GM18520 (cell line): ENCODE measurements around the gene ZCCHC12.
"Not testable (repeated sequence)": the region's sequence is repeated elsewhere in the genome, so short reads cannot be mapped to it uniquely, and the experiment has no call there.

Experiments
- ATAC-seq: cut with Tn5 transposase; IDR thresholded peaks from one replicate; pipeline ENCODE4 v1.9.1; 2021; ENCODE audit not compliant: unreplicated experiment

Gene ZCCHC12

DNA sequence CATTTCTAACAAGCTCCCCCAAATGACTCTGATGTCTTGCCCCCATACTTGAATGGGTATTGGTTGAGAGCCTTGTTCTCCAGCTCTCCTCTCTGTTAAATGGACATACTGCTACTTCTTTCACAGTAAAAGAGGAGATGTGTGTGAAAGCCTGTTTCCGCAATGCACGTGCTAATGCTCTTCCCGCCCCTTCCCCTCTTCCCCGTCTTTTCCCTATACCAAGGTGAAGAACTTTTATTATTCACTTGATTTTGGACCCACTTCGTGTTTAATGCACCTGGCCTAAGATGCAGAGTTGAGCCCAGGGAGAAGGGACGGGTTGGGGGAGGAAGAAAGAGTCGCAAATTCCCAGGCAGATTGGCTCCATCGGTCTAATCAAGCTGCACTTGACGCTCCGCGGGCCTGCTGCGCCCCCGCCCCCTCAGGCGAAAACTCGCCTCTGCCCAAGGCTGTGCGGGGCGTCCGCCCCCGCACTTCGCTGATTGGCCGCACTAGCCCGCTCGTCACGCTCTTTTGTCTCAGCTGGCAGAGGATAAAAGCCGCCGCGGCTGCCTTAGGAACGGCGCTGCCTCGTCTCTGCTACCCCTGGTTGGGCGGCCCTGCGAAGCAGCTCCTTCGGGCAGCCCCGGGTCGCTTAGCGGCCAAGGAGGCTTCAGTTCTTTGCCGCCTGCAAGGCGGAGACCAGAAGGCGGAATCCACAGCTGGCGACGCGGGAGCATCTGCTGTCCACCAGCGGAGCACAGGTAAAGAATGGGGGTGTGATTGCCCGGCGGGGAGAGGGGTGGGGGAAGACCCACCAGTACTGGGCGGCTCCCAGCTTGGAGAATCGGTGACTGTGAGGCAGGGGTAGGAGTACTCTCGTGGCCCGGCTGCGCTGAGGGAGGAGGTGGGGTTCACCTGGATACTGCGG is at the start of gene ZCCHC12:
TSS of gene ZCCHC12 (plus strand) at position 562 of the 910 bp plus-strand sequence. CDS start 1,421 bp downstream, outside the sequence.
- no peak for ATAC-seq

DNA sequence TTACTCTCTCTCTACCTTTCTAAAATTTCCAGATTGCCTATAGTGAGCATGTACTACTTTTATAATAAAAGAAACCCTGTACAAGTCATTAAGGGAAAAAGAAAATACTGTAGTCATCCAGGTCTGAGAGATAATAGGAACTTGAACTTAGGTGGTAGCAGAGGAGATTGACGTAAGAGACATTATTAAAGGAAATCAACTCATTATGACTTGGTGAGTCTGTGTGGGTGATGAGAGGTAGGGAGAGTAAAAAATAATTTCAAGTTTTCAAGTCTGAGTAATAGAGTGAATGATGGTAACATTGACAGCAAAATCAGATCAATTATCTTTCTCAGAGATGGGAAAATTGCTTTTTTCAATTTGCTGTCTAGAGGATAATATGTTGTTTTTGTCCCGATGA is 44.0 kb upstream of the ZCCHC12 start:
- no peak for ATAC-seq

DNA sequence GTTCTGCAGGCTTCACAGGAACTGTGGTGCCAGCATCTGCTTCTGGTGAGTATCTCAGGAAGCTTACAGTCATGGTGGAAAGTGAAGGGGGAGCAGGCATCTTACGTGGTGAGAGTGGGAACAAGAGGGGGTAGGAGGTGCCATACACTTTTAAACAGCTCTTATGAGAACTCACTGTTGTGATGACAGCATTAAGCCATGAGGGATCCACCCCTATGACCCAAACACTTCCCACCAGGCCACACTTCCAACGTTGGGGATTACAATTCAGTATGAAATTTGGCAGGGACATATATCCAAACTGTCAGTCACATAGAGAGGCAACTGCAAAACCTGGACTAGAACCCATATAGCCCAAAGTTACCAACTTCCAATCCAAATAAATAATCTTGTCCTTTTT is 43.1 kb upstream of the ZCCHC12 start:
- ATAC-seq, result no peak

DNA sequence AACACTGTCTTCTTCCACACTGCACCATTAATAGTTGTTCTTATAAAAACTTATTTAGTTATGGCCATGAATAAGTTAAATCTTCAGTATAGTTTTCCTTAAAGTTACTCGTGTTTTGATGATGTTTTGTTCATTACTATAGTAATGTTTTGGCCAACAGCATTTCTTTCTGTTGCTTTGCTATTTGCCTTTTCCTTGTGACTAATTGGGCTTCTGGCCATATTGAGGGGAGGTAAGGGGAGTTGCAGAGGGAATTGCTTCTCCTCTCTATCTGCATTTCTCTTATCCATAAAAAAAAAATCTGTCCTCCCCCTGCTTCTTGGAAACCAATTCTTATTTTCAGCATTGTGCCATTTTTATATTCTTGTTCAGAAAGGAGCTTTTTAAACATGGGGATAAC is 42.7 kb upstream of the ZCCHC12 start:
- no peak for ATAC-seq

DNA sequence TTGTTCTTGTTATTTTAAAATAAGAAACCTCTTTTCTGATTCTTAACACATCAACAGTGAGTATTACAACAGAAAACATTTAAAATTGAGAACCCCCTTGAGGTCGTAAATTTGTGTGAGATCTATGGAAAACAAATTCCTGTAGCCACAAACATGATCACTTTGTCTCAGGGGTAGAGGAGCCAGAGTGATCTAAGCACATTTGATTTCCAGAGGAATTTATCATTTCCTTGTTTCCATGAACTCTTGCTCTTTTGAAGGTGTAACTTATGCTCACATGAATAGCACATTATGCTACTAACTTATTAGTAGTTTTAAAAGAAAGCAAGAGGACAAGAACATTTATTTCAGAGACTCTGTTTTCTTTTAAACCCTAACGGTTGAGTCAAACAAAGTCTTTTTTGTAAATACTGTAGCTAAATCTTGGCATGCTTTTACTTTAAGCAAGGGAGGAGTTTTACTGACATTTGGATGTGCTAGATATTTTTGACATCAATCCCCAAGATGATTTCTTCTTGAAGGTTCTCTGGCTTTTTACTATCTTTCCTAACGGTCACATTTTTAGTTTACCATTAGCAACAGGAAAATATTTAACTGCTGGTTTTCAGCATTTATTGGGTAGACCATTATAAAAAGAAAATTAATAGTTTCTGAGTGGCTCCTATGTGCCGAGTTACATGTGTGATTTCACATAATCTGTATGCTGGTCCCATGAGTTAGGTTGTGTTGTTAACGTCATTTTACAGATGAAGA is 27.9 kb upstream of the ZCCHC12 start:
- ATAC-seq, result no peak

DNA sequence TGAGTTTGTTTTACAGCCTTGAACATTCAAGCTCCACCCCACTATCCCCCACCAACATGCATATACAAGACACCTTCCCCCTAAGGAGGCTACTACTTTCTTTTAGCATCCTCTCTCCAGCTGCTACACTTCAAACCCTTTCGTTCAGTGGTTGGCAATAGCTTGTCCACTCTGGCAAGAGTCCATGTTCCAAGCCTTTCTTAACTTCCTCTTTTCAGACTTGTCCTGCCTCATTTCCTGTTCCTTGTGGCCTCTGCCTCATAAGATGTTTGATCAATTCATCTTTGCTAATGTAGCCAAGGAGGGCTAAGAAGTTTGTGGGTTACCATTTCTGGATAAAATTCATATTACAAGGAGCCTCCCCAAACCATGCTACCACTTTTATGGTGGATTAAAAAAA is 20.8 kb upstream of the ZCCHC12 start:
- no peak for ATAC-seq

DNA sequence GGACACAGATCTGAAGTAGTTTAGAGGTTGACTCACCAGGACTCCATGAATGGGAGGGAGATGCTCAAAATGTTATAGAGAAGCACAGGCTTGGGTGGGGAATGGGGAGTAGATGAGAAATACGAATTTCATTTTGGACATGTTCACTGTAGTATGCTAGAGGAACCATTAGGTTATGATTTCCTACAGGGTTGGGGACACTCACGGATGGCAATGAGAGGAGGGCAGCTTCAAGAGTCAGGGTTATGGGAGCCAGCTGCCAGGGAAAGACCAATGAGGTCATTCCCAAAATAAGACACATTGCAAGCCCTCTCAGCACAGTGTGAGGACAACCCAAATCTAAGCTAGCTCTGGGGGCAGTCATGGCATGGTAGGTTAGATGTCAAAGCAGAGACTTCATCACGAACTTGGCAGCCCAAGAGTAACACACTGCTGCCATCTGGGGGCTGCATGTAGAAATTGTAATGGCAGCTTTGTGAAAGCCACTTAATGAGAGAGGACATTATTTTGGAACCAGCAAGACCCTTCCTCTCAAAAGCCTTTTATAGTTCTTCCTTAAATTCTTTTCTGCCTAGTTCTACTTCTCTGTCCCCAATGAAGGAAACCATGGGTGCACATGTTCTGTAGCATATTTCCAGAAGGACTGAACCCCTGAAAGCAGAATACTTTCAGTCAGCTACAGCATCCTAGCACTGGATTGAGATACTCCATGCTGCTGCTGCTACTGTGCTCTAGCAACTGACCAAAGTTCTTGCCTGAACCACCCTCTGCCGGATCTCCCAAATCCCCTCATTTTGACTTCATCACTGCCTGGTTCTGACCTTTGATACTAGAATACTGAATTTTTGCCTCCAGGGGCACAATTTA is 16.2 kb upstream of the ZCCHC12 start:
- no peak for ATAC-seq

DNA sequence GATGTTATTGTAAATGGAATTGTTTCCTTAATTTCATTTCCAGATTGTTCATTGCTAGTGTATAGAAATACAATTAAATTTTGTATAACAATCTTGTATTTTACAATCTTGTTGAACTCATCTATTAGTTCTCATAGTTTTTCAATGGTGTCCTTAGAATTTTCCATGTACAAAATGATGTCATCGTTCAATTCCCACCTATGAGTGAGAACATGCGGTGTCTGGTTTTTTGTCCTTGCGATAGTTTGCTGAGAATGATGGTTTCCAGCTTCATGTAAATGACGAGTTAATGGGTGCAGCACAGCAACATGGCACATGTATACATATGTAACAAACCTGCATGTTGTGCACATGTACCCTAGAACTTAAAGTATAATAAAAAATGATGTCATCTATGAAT is 6.4 kb upstream of the ZCCHC12 start:
- ATAC-seq, result not testable (repeated sequence)

DNA sequence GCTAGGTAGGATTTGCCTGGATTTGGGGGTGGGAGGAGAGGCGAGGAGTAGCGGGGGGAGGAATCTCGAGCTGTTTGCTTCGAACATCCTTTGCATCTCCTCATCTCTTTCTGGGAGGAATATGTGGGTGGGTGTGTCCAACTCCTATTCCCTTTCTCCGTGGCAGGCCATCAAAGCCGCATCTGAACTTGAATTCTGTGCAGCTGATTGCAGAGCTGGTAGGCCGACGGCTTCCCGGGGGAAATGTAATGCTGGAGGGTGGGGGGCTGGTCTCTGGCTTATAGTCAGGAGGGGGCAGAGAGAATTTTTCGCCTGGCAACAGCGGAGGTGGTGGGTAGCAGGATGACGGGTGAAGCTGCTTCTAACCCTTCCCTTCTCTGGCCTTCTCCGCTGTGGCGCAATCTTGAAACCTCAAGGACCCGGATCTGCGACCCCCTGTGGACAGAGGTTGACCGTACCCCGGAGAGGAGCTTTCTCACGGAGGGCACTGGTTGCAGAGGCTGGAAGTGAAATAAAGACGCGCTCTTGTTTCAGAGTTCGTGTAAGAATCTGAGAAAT is 628 bp downstream of the ZCCHC12 start:
- ATAC-seq, result no peak

DNA sequence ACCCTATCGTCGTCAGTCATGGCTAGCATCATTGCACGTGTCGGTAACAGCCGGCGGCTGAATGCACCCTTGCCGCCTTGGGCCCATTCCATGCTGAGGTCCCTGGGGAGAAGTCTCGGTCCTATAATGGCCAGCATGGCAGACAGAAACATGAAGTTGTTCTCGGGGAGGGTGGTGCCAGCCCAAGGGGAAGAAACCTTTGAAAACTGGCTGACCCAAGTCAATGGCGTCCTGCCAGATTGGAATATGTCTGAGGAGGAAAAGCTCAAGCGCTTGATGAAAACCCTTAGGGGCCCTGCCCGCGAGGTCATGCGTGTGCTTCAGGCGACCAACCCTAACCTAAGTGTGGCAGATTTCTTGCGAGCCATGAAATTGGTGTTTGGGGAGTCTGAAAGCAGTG is 1.6 kb downstream of the ZCCHC12 start:
- no peak for ATAC-seq

DNA sequence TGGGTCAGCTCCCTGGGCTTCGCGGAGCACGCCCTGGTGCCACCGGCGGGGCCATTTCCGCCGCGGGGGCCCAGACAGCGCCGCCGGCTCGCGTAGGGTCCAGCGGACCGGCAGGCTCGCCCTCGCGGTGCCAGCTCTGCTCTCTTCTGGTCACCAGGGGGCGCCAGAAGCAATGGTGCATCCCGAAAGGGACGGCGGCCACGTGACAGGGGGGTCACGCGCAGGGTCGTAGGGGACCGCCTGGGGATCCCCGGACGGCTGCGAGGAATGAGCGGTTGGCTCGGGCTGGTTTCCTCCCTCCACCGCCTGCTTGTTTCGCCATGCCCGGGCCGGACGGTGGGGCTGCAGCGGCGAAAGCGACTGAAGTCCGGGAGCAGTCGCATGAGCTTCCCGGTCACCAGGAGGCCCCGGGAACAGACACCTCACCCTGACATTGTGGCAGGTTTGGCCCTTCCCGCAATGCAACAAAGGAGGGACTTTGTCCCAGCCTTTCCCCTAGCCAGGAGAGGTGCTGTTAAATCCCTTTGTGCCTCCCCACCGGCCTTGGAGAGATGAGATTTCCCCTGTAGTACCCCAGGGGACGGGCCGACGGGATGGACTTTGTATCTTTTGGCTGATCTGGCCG is 15.8 kb downstream of the ZCCHC12 start:
- no peak for ATAC-seq

DNA sequence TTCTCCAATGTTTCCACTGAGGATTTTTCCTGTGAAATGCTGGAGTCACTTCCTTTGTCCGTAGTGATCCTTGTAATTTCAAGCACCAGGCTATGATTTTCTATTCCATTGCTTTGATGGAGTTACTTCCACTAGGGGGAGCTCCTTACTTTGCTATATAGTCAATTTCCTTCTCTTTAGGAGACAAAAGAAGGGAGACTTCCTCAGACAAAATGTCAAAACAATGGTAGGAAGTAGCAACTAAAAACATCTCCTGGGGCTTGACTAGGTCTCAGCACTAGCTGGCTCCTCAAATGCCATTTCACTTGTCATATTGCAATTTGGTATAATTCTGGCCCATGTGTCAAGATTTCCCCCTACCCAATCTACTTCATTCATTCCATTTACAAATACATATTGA is 24.1 kb downstream of the ZCCHC12 start:
- ATAC-seq, result no peak

DNA sequence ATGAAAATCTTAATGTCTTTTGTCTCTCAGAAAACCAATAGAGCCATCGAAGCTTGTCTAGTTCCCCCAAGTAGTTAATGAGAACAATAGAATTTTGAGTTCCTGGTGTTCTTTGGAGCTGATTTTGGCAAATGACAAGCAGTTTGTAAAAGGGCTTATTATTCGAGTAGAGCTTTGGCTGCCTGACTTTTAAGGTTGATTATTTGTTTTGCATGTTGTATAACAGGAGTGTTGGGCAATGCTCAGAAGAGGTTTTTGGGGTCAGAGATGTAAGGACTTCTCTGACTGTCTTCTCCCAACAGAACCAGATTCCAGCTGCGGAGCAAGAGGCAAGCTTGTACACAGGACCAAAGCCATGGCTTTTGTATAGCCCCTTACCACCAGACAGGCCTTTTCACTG is 30.0 kb downstream of the ZCCHC12 start:
- ATAC-seq, result no peak

DNA sequence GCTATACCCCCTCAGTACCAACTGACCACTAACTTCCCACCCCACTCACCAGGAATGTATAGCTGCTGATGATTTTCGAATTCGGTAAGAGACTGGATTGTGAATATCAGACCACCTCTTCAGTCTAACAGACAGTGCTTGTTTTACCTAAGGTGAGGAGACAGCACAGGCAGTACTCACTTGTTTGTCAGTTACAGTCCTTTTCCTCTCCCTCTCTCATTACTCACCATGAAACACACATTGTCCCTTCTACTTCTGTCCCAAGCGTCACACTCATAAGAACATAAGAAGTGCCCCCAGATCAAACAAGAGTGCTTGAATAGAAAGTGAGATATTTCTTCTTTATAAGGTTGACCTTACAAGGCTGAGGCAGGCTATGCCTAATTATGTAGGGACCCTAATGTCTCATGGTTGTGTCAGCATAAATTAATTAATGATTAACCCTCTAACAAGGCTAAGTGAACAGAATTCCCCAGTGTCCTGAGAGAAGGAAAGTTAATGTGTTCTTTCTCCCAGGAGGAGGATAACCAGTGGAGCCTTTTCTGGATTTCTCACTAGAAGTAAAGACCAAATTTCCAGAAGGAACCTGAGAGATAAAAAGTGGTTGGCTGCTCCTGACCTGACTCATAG is 32.2 kb downstream of the ZCCHC12 start:
- no peak for ATAC-seq

DNA sequence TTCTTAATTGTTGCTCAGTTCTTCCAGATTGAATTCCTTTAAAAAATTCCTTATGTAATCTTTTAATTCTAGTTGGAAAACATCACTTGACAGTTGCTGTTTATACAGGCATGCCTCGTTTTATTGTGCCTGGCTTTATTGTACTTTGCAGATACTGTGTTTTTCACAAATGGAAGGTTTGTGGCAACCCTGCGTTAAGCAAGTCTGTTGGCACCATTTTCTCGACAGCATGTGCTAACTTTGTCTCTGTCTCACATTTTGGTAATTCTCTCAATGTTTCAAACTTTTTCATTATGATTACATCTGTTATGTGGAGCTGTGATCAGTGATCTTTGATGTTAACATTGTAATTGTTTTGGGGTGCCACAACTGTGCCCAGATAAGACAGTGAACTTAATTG is 33.4 kb downstream of the ZCCHC12 start:
- ATAC-seq, result no peak

DNA sequence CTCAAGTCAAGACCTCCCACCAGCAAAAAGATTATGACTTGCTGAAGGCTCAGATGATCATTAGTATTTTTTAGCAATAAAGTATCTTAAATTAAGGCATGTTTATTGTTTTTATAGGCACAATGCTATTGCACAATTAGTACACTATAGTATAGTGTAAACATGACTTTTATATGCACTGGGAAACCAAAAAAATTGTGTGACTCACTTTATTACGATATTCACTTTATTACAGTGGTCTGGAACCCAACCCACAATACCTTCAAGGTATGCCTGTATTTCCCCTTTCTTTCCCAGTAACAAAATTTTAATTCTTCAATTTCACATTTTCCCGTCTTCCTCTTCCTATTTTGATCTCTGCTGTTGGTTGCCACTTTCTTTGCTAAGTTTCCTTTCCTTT is 37.7 kb downstream of the ZCCHC12 start:
- ATAC-seq, result no peak

DNA sequence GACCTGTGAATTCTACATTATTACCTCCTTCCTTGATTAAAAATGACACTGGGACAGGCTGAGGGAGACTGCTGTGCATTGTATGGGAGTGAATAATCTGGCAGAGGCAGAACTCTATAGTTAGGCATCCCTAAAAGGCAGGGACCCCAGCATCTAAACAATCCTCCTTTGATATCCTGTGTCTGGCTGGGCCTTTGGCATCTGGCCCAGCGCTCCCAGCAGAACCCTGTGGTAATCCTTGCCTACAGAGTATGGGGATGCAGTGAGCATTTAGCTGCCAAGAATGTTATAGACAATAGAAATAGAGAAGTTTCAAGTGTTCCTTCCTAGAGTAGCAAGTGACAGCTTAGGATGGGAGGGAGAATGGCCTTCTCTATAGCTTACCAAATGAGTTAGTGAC is 38.5 kb downstream of the ZCCHC12 start:
- ATAC-seq, result no peak

DNA sequence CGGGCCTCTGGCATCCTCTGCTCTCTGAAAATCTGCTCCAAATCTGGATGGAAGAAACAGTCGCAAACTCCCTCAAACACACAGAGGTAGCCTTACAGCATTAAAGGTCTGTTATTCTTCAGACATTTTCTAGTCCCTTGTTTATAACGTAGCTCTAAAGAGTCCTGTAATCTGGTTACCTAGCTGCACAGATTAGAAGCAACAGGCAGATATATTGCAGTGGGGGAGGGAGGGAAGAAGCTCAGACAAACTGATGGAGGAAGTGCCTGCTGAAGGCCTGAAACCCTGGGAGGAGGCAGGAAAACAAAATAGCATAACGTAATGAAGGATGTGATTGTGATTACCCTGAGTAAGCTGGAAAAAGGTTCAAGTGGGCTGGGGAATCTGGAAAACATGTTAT is 39.4 kb downstream of the ZCCHC12 start:
- no peak for ATAC-seq

DNA sequence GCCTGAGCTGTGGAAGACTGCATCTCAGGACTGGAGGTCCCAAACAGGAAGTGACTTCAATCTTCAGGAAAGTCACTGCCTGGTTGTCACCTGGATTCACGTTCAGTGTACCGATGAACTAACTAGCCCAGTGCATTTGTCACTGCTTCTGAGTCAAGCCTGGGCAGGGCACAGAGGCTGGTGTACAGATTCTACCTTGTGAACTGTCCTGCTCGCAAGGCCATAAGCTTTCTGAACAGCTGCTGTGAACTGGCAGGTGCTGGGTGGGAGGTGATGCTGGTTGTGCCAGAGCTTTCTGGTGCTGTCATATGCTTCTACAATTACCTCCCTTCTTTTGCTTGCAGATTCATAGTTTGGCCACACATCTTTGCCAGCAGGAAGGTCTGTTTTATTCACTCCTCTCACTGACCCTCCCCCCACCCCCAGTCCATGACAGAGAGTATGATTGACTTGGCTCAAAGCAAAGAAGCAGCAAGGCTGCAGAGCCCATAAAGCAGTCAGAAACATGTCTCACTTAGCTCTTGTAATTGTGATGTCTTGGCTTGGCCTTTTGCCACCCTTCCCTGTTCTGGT is 40.5 kb downstream of the ZCCHC12 start:
- ATAC-seq, result no peak

DNA sequence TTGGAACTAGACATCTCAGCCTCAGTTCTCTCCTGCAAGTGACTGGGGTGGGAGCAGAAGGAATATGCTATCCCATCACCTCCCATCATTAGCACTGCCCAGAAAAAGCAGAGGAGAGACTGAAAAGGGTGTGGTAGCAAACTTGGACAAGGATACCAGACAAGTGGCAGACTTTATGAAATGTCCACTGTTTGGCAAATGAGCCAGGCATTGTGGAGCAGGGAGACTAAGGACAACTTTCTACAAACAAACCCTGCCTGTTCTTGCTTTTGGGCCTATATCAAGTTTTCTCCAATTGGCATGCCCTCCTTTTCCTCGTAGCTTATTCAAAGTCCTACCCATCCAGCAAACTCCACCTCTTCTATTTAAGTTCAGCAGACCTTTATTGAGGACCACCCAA is 41.6 kb downstream of the ZCCHC12 start:
- no peak for ATAC-seq
